H9 (cell line): ENCODE measurements around the gene FCRL2. TPM values are rescaled to one million over a fixed set of nuclear protein-coding genes. Genes with fewer than 3 reads are reported as not detected.

Experiments used
- DNase-seq: peaks from one replicate; pipeline ENCODE4 v3.0.0-alpha.2; 2017
- H2AFZ ChIP-seq: one replicate; pipeline ENCODE4 v1.6.1; 2013; ENCODE audit warnings: mild to moderate bottlenecking, low read length, control low read depth, moderate library complexity
- H2AK5ac ChIP-seq: 2 replicates; pipeline ENCODE4 v1.6.1; 2013; ENCODE audit warnings: low read length, control low read depth, mixed read lengths; ENCODE audit not compliant: insufficient read length
- H2BK120ac ChIP-seq: one replicate; pipeline ENCODE4 v1.6.1; 2013; ENCODE audit warnings: low read depth, mild to moderate bottlenecking, low read length, control low read depth, inconsistent platforms; ENCODE audit not compliant: poor library complexity, severe bottlenecking
- H2BK12ac ChIP-seq: 2 replicates; pipeline ENCODE4 v1.6.1; 2013; ENCODE audit warnings: low read length, control low read depth, mixed read lengths, low read depth; ENCODE audit not compliant: insufficient read length
- H2BK15ac ChIP-seq: 2 replicates; pipeline ENCODE4 v1.6.1; 2013; ENCODE audit warnings: low read depth, low read length, control low read depth
- H2BK20ac ChIP-seq: one replicate; pipeline ENCODE4 v1.6.1; 2013; ENCODE audit warnings: low read depth, mild to moderate bottlenecking, low read length, control low read depth, inconsistent platforms; ENCODE audit not compliant: poor library complexity, severe bottlenecking
- H2BK5ac ChIP-seq: 2 replicates; pipeline ENCODE4 v1.6.1; 2013; ENCODE audit warnings: low read length, control low read depth, mixed read lengths; ENCODE audit not compliant: insufficient read length
- H3K14ac ChIP-seq: 2 replicates; pipeline ENCODE4 v1.6.1; 2013; ENCODE audit warnings: low read length, control low read depth; ENCODE audit not compliant: insufficient read depth
- H3K18ac ChIP-seq: 2 replicates; pipeline ENCODE4 v1.6.1; 2013; ENCODE audit warnings: low read depth, mild to moderate bottlenecking, mixed read lengths, low read length, control low read depth; ENCODE audit not compliant: insufficient read length
- H3K23ac ChIP-seq: 2 replicates; pipeline ENCODE4 v1.6.1; 2013; ENCODE audit warnings: low read length, control low read depth, mixed read lengths, low read depth; ENCODE audit not compliant: insufficient read length
- H3K23me2 ChIP-seq: 2 replicates; pipeline ENCODE4 v1.6.1; 2013; ENCODE audit warnings: low read depth, mild to moderate bottlenecking, mixed read lengths, low read length, control low read depth; ENCODE audit not compliant: insufficient read length, poor library complexity, severe bottlenecking
- H3K27ac ChIP-seq: 2 replicates; pipeline ENCODE4 v1.5.1; 2013; ENCODE audit warnings: low read length, control low read depth, mixed read lengths, low read depth; ENCODE audit not compliant: insufficient read length
- H3K27me3 ChIP-seq: 2 replicates; pipeline ENCODE4 v1.6.1; 2013; ENCODE audit warnings: low read length, control low read depth, inconsistent platforms; ENCODE audit not compliant: insufficient read depth
- H3K4ac ChIP-seq: 2 replicates; pipeline ENCODE4 v1.6.1; 2013; ENCODE audit warnings: low read depth, mild to moderate bottlenecking, control low read depth, inconsistent platforms, low read length, moderate library complexity
- H3K4me1 ChIP-seq: 2 replicates; pipeline ENCODE4 v1.6.1; 2013; ENCODE audit warnings: low read length, control low read depth, inconsistent platforms; ENCODE audit not compliant: insufficient read depth
- H3K4me2 ChIP-seq: 2 replicates; pipeline ENCODE4 v1.6.1; 2013; ENCODE audit warnings: low read length, control low read depth, mixed read lengths; ENCODE audit not compliant: insufficient read length, insufficient read depth
- H3K56ac ChIP-seq: 2 replicates; pipeline ENCODE4 v1.6.1; 2013; ENCODE audit warnings: low read depth, mild to moderate bottlenecking, mixed read lengths, low read length, control low read depth; ENCODE audit not compliant: insufficient read length
- H3K79me1 ChIP-seq: 2 replicates; pipeline ENCODE4 v1.6.1; 2013; ENCODE audit warnings: low read depth, mild to moderate bottlenecking, moderate library complexity, low read length, control low read depth, inconsistent platforms; ENCODE audit not compliant: insufficient read depth, poor library complexity, severe bottlenecking
- H3K79me2 ChIP-seq: 2 replicates; pipeline ENCODE4 v1.6.1; 2013; ENCODE audit warnings: low read length, control low read depth, inconsistent platforms; ENCODE audit not compliant: insufficient read depth
- H3K9ac ChIP-seq: 2 replicates; pipeline ENCODE4 v1.6.1; 2013; ENCODE audit warnings: low read length, control low read depth, mixed read lengths; ENCODE audit not compliant: insufficient read length; ENCODE audit errors: extremely low read depth
- H3K9me3 ChIP-seq: one replicate; pipeline ENCODE4 v1.6.1; 2013; ENCODE audit warnings: low read depth, low read length, inconsistent platforms; ENCODE audit not compliant: control insufficient read depth
- H3T11ph ChIP-seq: one replicate; pipeline ENCODE4 v1.6.1; 2013; ENCODE audit warnings: mild to moderate bottlenecking, low read length, control low read depth, inconsistent platforms
- H4K20me1 ChIP-seq: one replicate; pipeline ENCODE4 v1.6.1; 2013; ENCODE audit not compliant: control insufficient read depth, insufficient read length, insufficient read depth
- H4K5ac ChIP-seq: 2 replicates; pipeline ENCODE4 v1.6.1; 2013; ENCODE audit warnings: low read depth, mild to moderate bottlenecking, mixed read lengths, low read length, control low read depth; ENCODE audit not compliant: insufficient read length
- H4K8ac ChIP-seq: replicated peaks from 2 replicates; pipeline ENCODE4 v1.6.1; 2013; ENCODE audit warnings: low read length, control low read depth, mixed read lengths, low read depth; ENCODE audit not compliant: insufficient read length
- H4K91ac ChIP-seq: 2 replicates; pipeline ENCODE4 v1.6.1; 2013; ENCODE audit warnings: low read depth, mild to moderate bottlenecking, moderate library complexity, mixed read lengths, low read length, control low read depth; ENCODE audit not compliant: insufficient read length
- H3K27ac Mint-ChIP-seq, 3 experiments: 2 replicates in 2 of 3; 3 replicates in 1 of 3; pipeline ENCODE4 v1.8.0; 2020 to 2021; ENCODE audit warnings: mixed read lengths in 3 of 3, mild to moderate bottlenecking in 1 of 3, moderate library complexity in 1 of 3
- H3K27me3 Mint-ChIP-seq: 2 replicates; pipeline ENCODE4 v1.8.0; 2021; ENCODE audit warnings: low read depth, mild to moderate bottlenecking, moderate library complexity, mixed read lengths
- H3K36me3 Mint-ChIP-seq, 3 experiments: 2 replicates in 2 of 3; 3 replicates in 1 of 3; pipeline ENCODE4 v1.8.0; 2020 to 2021; ENCODE audit warnings: low read depth in 3 of 3, mixed read lengths in 3 of 3; ENCODE audit not compliant: insufficient read depth in 1 of 3
- H3K4me1 Mint-ChIP-seq, 2 experiments: 2 replicates each; pipeline ENCODE4 v1.8.0; 2020; ENCODE audit warnings: mixed read lengths in 2 of 2
- H3K4me3 Mint-ChIP-seq, 2 experiments: 2 replicates in 1 of 2; 3 replicates in 1 of 2; pipeline ENCODE4 v1.8.0; 2020 to 2021; ENCODE audit warnings: mild to moderate bottlenecking in 2 of 2, mixed read lengths in 2 of 2, moderate library complexity in 1 of 2
- H3K9me3 Mint-ChIP-seq, 2 experiments: 2 replicates in 1 of 2; 3 replicates in 1 of 2; pipeline ENCODE4 v1.8.0; 2020; ENCODE audit warnings: mild to moderate bottlenecking in 2 of 2, mixed read lengths in 2 of 2, moderate library complexity in 1 of 2
- CTCF ChIP-seq: fragments of 200-600 bp; sonication (generic); conservative IDR thresholded peaks from 3 replicates; pipeline ENCODE4 v1.8.0; 2021; ENCODE audit warnings: antibody characterized with exemption, mild to moderate bottlenecking
- total RNA-seq: library from RNA; stranded (reverse); gene quantifications from 2 replicates; pipeline ENCODE4 v1.2.1, GENCODE V29; 2021

Gene FCRL2
- total RNA-seq, 1 experiment from 2014 or later = not detected

GRCh38 chr1:157704878-157705277, 72.1 kb downstream of the FCRL2 start:
- Histone ChIP-seq H3K27ac (no peak overlapping the region), H4K5ac (no peak overlapping the region), H3T11ph (no peak overlapping the region), H2BK5ac (no peak overlapping the region), H3K9ac (no peak overlapping the region), H3K23me2 (no peaks in the 10 kb centered on the region), H3K4me2 (no peak overlapping the region), H2BK15ac (no peak overlapping the region), H2AFZ (no peak overlapping the region), H2BK120ac (no peak overlapping the region), H2AK5ac (no peak overlapping the region), H3K79me1 (no peaks in the 10 kb centered on the region), H4K20me1 (no peaks in the 10 kb centered on the region), H3K56ac (no peak overlapping the region), H2BK12ac (no peak overlapping the region), H2BK20ac (no peak overlapping the region), H4K91ac (no peak overlapping the region), H3K4me1 (no peaks in the 10 kb centered on the region), H3K18ac (no peak overlapping the region), H4K8ac (no peak overlapping the region), H3K23ac (no peak overlapping the region), H3K4ac (no peak overlapping the region), H3K9me3 (no peaks in the 10 kb centered on the region), H3K27me3 (no peaks in the 10 kb centered on the region), H3K14ac (no peak overlapping the region), H3K79me2 (no peaks in the 10 kb centered on the region)
- DNase-seq = no peak
- H3K9me3 Mint-ChIP-seq = no peaks in the 10 kb centered on the region; a peak in 1 of 5 replicates
- TF ChIP-seq CTCF = no peak
- H3K4me3 Mint-ChIP-seq = no peak overlapping the region
- H3K4me1 Mint-ChIP-seq = no peaks in the 10 kb centered on the region
- no peak overlapping the region for H3K27ac Mint-ChIP-seq
- peaks cover 4% of the 10 kb centered on the region; the same call in 1 of the 2 replicates for H3K27me3 Mint-ChIP-seq
- H3K36me3 Mint-ChIP-seq = no peaks in the 10 kb centered on the region
